ENCODE data around the gene PTGES3L.

PTGES3L gene

GRCh38 chr17:42979511-42980273 is at the start of gene PTGES3L:
Gene PTGES3L, minus strand, starts transcription at chr17:42980080. Its CDS starts 27 bp downstream, at chr17:42980053.
- H3K4me3 ChIP-seq (ENCODE audit: low read length), result peak within 1 kb of the TSS; percentile 84
- TF ChIP-seq CTCF (conservative IDR thresholded peaks at IDR 0.05; ENCODE audit: low read depth, low read length), result no peak
- no peak for DNase-seq (ENCODE audit: low read depth)

GRCh38 chr17:43028221-43028861 is 48.5 kb upstream of the PTGES3L start:
- no peak overlapping the region for H3K4me3 ChIP-seq (ENCODE audit: low read length)
- no peak for DNase-seq (ENCODE audit: low read depth)
- TF ChIP-seq CTCF (conservative IDR thresholded peaks at IDR 0.05; ENCODE audit: low read depth, low read length), result no peak

DNA sequence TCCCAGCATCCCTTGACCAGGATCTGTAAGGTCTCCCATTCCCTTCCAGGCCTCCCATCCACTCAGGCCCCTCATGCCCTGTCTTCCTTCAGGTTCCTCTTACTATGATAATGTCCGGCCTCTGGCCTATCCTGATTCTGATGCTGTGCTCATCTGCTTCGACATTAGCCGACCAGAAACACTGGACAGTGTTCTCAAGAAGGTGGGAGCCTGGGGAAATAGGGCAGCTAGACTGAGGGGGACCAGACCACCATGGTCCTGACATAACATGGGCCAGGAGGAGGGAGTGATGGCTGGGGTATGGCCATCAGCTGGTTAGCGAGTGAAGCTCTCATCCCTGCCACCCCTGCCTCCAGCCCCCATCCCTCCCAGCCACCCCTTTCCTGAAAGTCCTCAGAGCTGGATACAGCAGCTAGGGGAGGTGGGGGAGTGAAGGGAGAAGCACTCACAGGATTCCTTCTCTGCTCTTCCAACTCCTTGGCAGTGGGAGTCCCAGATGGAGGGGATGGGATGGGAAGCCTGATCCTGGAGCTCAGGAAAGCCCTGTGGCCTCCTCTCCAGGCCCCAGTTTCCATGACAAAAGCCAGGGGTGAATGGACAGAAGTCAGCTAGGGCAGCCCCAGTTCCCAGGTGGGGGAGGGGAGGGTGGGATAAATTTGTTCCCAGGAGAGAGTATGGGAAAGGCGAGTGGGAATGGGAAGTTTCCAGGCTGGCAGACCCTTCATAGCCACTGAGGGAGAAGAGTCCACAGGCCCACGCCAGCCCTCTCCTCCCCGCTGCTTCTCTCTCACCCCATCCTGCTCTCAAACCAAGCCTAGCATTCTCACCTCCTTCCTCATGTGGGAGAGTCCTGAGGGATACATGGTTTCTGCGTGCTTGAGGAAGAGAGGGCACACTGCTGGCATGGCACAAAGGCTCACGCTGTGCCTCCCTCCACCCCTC is 47.5 kb upstream of the PTGES3L start:
- no peak for DNase-seq (ENCODE audit: low read depth)
- H3K4me3 ChIP-seq (ENCODE audit: low read length), result no peak overlapping the region
- TF ChIP-seq CTCF (conservative IDR thresholded peaks at IDR 0.05; ENCODE audit: low read depth, low read length), result no peak

DNA sequence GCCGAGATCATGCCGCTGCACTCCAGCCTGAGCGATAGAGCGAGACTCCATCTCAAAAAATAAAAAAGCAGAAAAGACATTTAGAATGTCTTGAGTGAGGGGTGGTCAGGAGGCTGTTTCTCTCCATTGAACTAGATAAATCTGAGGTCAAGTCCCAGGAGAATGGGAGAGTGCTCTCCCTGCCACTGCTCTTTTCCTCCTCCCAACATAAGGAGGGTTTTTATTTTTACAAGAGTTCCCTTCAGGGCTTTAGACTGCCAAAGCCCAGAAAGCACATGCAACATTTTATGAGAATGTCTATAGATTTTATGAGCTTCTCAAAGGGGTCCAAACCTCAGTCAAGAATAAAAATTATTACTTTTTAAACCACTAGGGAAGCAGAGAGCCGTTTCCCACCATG is 46.7 kb upstream of the PTGES3L start:
- no peak for TF ChIP-seq CTCF (conservative IDR thresholded peaks at IDR 0.05; ENCODE audit: low read depth, low read length)
- DNase-seq (ENCODE audit: low read depth), result no peak
- H3K4me3 ChIP-seq (ENCODE audit: low read length), result no peak overlapping the region

DNA sequence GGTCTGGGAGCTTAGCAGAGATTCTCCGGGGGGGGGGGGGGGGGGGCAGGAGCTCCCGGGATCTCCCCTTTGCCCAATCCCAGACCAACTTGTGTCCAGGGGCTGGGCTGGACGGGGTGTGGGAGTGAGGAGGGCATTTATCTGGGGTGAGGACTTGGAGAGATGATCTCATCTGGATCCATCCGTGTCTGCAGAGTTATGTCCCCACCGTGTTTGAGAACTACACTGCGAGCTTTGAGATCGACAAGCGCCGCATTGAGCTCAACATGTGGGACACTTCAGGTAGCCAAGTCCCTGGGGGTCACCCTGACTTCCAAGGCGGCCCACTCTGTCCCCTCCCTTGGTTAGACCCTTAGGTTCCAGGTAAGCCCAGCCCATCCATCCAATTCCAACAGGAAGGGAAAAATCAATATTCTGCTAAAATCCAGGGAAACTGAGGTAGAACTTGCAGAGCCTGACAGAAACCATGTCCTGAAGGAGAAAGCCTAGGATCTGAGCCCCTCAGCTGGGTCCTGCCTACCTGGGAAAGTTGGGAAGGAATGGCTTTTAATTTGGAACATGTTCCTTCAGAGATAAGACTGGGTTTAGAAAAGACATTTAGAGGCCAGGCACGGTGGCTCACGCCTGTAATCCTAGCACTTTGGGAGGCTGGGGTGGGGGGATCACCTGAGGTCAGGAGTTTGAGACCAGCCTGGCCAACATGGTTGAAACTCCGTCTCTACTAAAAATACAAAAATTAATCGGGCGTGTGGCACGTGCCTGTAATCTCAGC is 46.1 kb upstream of the PTGES3L start:
- no peak for DNase-seq (ENCODE audit: low read depth)
- peak overlapping the region; percentile 49 for H3K4me3 ChIP-seq (ENCODE audit: low read length)
- TF ChIP-seq CTCF (conservative IDR thresholded peaks at IDR 0.05; ENCODE audit: low read depth, low read length), result no peak

DNA sequence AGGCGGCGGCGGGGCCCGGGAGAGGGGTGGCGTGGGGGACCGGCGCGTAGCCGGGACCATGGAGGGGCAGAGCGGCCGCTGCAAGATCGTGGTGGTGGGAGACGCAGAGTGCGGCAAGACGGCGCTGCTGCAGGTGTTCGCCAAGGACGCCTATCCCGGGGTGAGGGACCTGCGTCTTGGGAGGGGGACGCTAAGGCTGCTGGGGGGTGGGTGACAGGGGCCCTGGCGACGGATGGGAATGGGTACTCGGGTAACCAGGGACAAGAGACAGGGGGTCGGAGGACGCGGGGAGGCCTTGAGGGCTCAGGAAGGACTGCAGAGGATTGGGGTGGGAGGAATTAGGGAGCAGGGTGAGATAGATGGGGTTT is 45.4 kb upstream of the PTGES3L start:
- DNase-seq (ENCODE audit: low read depth), result no peak
- TF ChIP-seq CTCF (conservative IDR thresholded peaks at IDR 0.05; ENCODE audit: low read depth, low read length), result no peak
- peak overlapping the region; percentile 49 for H3K4me3 ChIP-seq (ENCODE audit: low read length)

Measured in retinal pigment epithelial cell (primary cell).